ENCODE measurements around the gene PLCD1.
"Not testable (repeated sequence)": the region's sequence is repeated elsewhere in the genome, so short reads cannot be mapped to it uniquely, and the experiment has no call there.

Gene PLCD1

DNA sequence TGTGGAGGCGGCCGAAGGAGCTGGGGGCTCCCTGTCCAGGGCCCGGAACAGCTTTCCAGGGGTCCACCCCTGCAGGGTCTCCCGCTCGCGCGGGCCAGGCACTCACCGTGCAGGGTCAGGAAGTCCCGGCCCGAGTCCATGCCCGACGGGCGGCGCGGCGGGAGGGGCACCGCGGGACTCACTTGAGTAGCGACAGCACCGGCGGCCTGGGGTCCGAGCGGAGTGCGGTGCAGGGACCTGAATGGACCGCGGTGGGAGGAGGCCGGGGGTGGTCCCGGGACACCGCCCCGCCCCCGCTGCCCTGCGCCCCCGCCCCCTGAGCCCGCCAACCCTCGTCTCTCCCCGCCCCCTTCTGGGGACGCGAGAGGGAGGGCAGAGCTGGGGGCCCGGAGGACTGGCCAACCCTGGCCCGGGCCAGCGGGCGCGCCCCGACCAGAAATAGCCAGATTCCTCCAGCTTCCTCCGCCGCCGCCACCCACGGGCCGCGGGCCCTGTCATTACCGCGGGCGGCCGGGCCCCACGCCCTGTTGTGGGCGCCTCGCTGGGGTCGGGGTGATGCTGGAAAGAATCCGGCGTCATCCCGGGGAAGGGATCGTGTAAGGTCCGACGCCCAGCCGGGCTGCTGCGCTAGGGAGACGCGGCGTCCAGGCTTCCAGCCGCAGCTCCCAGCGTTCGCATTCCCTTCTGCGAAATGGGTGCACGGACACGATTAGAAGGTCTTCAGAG lies at the start of gene PLCD1:
TSS of gene PLCD1 (minus strand) at position 243 of the 726 bp plus-strand sequence. CDS start at position 140, 103 bp downstream.
- DNase-seq (ENCODE audit: low read depth in 2 of 2): peak in 1 of 2 experiments; percentile 9

- DNase-seq (ENCODE audit: low read depth in 2 of 2): not testable (repeated sequence)
Observed at GRCh38 chr3:38077073-38077472, 47.6 kb upstream of the PLCD1 start.

GRCh38 chr3:38070013-38070412 lies 40.6 kb upstream of the PLCD1 start:
- no peak for DNase-seq (ENCODE audit: low read depth in 2 of 2)

GRCh38 chr3:38067508-38068233 lies 38.2 kb upstream of the PLCD1 start:
- DNase-seq (ENCODE audit: low read depth in 2 of 2): no peak

DNA sequence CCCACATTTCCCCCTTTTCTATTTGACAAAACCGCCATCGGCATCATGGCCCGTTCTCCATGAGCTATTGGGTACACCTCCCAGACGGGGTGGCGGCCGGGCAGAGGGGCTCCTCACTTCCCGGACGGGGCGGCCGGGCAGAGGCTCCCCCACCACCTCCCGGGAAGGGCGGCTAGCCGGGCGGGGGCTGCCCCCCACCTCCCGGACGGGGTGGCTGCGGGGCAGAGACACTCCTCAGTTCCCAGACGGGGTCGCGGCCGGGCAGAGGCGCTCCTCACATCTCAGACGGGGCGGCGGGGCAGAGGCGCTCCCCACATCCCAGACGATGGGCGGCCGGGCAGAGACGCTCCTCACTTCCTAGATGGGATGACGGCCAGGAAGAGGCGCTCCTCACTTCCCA lies 35.0 kb upstream of the PLCD1 start:
- DNase-seq (ENCODE audit: low read depth in 2 of 2): not testable (repeated sequence)

DNA sequence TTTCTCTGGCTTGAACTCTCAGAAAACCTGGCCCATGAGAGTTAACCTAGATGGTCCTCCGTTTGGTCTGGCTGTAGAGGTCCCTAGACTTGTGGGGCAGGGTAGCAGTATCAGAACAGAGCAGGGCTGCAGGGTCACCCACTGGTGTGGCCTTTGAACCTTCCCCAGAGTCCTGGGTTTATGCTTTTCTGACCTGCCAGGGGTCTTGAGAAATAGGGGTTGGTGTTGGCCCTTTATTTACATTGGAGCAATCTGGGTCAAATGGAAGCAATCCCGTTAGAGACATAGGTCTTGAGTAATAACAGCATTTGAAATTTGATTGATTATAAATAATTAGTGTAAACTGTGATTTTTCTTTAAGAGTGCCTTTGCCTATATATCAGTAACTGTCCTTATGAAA lies 33.4 kb upstream of the PLCD1 start:
- no peak for DNase-seq (ENCODE audit: low read depth in 2 of 2)

- DNase-seq (ENCODE audit: low read depth in 2 of 2): no peak
Observed at GRCh38 chr3:38059591-38059990, 30.1 kb upstream of the PLCD1 start.

GRCh38 chr3:38059148-38059547 lies 29.7 kb upstream of the PLCD1 start:
- DNase-seq (ENCODE audit: low read depth in 2 of 2): no peak

GRCh38 chr3:38054499-38055001 lies 25.1 kb upstream of the PLCD1 start:
- DNase-seq (ENCODE audit: low read depth in 2 of 2): no peak

- DNase-seq (ENCODE audit: low read depth in 2 of 2): not testable (repeated sequence)
Observed at GRCh38 chr3:38053813-38054498, 24.5 kb upstream of the PLCD1 start.

GRCh38 chr3:38053286-38053685 lies 23.8 kb upstream of the PLCD1 start:
- DNase-seq (ENCODE audit: low read depth in 2 of 2): not testable (repeated sequence)

- no peak for DNase-seq (ENCODE audit: low read depth in 2 of 2)
Observed at GRCh38 chr3:38051131-38051530, 21.7 kb upstream of the PLCD1 start.

- DNase-seq (ENCODE audit: low read depth in 2 of 2): no peak
Observed at GRCh38 chr3:38049358-38050126, 20.1 kb upstream of the PLCD1 start.

GRCh38 chr3:38047896-38048295 lies 18.5 kb upstream of the PLCD1 start:
- DNase-seq (ENCODE audit: low read depth in 2 of 2): no peak

- DNase-seq (ENCODE audit: low read depth in 2 of 2): no peak
Observed at GRCh38 chr3:38046821-38047220, 17.4 kb upstream of the PLCD1 start.

GRCh38 chr3:38046027-38046426 lies 16.6 kb upstream of the PLCD1 start:
- DNase-seq (ENCODE audit: low read depth in 2 of 2): no peak

GRCh38 chr3:38043486-38043885 lies 14.0 kb upstream of the PLCD1 start:
- DNase-seq (ENCODE audit: low read depth in 2 of 2): no peak

GRCh38 chr3:38040401-38040800 lies 11.0 kb upstream of the PLCD1 start:
- no peak for DNase-seq (ENCODE audit: low read depth in 2 of 2)

DNA sequence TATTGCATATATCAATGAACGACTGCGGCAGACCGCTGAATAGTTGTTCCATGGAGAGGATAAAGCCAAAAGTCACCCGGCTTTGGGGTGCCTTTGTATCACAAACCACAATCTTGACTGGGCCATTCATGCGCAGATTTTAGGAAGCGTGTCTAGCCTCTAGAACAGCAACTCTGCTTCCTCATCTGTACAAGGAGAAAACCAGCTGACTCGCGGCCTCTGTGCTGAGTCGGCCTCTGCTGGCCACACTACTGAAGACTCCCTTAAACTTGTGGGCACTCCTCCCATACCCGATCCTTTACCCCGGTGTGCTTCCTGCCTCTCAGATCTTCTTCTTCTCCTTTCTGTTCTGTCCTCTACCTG lies 10.4 kb upstream of the PLCD1 start:
- DNase-seq (ENCODE audit: low read depth in 2 of 2): no peak

DNA sequence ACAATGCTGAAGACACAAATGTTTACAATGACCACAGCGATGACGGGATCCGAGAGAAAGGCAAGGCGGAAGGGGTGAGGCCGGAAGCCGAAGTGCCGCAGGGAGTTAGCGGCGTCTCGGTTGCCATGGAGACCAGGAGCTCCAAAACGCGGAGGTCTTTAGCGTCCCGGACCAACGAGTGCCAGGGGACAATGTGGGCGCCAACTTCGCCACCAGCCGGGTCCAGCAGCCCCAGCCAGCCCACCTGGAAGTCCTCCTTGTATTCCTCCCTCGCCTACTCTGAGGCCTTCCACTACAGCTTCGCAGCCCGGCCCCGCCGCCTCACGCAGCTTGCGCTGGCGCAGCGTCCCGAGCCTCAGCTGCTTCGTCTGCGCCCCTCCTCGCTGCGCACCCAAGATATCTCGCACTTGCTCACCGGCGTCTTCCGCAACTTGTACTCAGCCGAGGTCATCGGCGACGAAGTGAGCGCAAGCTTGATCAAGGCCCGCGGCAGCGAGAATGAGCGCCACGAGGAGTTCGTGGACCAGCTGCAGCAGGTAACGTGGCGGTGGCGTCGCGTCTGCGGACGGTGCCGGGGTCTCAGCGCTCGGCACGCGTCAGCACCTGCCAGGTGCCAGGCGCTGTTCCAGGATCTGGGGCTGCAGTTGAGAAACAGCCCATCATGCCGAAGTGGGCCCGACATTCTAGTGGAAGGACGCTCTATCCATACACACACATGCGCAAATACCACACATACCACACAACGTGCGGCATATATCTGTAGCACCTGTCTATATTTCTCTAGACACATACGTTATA lies 9.9 kb upstream of the PLCD1 start, which contains the start of gene DLEC1:
TSS of gene DLEC1 (plus strand) at position 108 of the 798 bp plus-strand sequence. CDS start at position 126, 18 bp downstream.
- no peak for DNase-seq (ENCODE audit: low read depth in 2 of 2)

- DNase-seq (ENCODE audit: low read depth in 2 of 2): no peak
Observed at GRCh38 chr3:38038447-38038911, 9.0 kb upstream of the PLCD1 start.
